HG02885 (cell line): ENCODE measurements around the gene CYFIP2.

ENCODE experiments used
- ATAC-seq: cut with Tn5 transposase; IDR thresholded peaks from one replicate; pipeline ENCODE4 v1.9.1; 2021; ENCODE audit warnings: mild to moderate bottlenecking; ENCODE audit not compliant: unreplicated experiment, poor library complexity

CYFIP2 gene

GRCh38 chr5:157253547-157253946, 12.4 kb upstream of the CYFIP2 start:
- ATAC-seq = peak; percentile 56

DNA sequence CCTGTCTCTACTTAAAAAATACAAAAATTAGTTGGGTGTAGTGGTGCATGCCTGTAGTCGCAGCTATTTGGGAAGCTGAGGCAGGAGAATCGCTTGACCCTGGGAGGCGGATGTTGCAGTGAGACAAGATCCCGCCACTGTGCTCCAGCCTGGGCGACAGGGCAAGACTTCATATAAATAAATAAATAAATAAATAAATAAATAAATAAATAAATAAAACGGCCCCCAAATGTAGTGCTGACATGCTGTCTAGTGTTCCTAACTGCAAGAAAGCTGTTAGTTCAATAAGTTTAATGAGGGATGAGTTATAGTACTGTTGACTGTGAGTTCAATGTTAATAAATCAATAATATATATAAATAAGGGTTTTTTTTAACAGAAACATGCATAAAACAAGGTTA, 7.5 kb upstream of the CYFIP2 start:
- ATAC-seq = no peak

DNA sequence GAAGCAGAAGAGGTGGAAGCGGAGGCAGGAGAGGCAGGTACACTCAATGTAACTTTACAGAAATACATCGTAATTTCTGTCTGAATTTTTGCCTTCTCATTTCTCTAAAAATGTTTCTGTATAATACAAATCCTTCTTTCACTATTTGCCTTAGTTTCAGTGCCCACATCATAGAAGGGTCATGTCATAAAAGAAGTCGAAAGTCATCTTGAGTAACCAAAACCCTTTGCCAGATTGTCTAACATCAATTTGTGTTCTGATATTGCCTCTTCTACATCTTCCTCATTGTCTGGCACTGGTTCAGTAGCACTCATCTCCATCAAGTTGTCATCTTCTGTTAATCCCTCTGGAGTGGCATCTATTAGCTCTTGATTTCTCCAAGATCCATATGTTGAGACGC, 6.2 kb upstream of the CYFIP2 start:
- no peak for ATAC-seq

DNA sequence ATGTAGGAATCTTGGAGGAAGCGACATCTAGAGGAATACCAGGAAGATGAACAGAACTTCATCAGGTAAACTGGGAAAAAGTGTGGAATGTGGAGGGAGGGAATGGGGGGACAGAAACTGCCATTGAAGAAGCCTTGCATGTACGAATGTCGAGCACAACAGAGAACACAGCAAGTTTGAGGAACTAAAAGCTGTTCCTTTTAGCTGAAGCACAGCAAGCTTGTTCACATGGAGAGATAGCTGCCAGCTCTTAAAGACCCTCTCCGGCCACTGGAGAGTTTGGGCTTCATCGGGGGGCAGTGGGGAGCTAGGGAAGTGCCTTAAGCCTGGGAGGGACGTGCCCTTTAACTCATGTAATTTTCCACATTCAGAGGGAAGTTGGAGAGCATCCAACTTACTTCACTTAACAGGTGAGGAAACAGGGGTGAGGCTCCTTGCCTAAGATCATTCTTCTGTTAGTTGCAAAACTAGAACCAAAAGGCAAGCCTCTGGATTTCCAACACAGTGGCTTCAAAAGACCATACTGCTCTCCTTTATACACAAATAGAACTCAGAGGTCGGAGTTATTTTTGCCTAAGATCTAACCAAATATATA, 2.3 kb upstream of the CYFIP2 start:
- ATAC-seq = no peak

GRCh38 chr5:157266286-157267007, 524 bp downstream of the CYFIP2 start:
- ATAC-seq = peak; percentile 46

DNA sequence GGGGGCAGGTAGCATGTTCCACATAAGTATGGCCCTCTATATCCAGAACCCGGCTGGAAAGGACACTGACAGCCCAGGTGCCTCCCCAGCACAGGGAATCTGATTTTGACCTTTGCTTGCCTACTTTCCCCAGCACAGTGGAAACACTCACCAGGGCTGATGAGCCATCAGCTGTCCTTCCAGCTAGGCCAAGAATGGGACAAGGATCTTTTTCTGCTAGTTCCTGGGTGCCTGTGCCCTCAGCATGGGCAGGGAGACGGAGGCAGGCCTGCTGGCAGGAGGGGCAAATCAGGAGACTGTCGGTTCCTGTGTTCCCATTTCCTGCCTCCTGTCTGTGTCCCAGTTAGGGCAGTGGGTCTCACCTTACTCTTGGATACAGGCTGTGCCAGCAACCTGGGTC, 1.1 kb downstream of the CYFIP2 start:
- no peak for ATAC-seq

DNA sequence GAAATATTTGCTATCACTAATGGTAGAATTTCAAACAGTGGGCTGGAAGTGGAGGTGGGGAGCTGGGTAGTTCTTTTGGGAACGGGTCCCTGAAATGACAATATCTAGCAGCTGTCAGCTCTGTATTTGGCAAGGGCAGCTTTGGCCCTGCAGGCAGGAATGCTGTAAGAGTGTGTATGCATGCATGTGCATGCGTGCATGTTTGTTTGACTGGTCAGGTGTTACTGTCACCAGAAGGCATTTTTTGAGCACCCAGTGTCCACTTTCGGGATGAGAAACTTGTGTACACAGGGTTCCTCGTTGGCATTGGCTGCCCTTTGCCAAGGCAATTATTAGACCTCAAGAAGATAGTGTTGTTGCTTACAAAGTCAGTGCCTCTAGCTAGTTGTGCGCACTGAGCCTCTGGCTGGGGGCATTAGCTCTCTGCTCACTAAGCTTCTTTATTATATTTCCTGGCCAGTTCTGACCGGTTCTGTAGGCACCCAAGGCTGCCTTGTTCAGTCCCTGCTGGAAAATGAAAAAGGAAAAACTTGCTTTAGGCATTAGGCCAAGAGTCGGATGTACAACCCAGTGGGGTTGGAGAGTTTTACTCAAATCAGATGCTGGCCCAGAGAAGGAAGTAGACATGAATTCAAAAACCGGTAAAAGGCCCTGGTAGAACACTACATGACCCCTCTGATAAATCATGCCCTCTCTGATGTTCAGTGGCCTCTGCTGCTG, 2.0 kb downstream of the CYFIP2 start:
- ATAC-seq = no peak

GRCh38 chr5:157269165-157269671, 3.3 kb downstream of the CYFIP2 start:
- no peak for ATAC-seq

GRCh38 chr5:157269761-157270272, 3.9 kb downstream of the CYFIP2 start:
- ATAC-seq = no peak

GRCh38 chr5:157270771-157271170, 4.8 kb downstream of the CYFIP2 start:
- ATAC-seq = no peak

- ATAC-seq = peak; percentile 81
Observed at GRCh38 chr5:157271740-157272271, 5.9 kb downstream of the CYFIP2 start.

DNA sequence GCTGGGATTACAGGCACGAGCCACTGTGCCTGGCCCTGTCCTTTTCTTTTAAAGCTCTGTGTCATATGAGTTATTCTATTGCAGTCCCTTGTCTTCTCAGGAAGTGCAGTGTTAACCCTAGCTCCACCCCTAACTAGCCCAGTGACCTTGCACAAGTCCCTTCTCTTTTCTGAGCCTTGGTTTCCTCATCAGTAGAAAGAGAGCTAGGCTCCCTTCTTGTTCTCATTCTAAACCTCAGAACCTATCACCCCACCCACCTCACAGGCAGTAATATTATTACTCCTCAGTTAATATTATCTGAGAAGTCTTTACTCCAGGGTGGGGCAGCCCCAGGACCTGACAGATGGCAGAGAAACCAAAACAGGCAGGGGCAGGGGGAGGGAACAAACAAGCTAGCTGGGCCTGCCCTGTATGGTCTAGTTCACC, 7.2 kb downstream of the CYFIP2 start:
- ATAC-seq = peak; percentile 64

- ATAC-seq = no peak
Observed at GRCh38 chr5:157275403-157275802, 9.5 kb downstream of the CYFIP2 start.

- no peak for ATAC-seq
Observed at GRCh38 chr5:157278319-157279037, 12.6 kb downstream of the CYFIP2 start.

GRCh38 chr5:157279605-157280239, 13.8 kb downstream of the CYFIP2 start:
- no peak for ATAC-seq

GRCh38 chr5:157280927-157281326, 15.0 kb downstream of the CYFIP2 start:
- no peak for ATAC-seq

GRCh38 chr5:157282150-157282549, 16.2 kb downstream of the CYFIP2 start:
- no peak for ATAC-seq

DNA sequence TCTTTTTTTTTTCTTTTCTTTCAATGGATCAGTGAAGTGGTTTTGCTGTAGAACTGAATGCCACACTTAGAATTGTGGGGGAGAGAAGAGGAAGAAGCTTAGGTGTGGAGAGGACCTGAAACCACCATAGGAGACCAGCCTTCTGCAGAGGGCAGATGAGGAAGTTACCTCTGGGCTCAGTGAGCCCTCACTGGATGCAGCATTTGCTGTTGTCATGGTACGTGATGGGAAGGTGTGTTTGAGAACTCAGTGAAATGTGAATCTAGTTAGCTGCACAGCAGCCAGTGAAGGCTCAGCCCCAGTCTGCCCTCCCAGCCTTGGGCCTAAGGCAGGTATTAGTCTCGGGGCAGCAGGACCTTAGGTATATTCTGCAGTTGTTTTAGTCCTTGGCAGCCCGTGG, 17.5 kb downstream of the CYFIP2 start:
- peak; percentile 100 for ATAC-seq

GRCh38 chr5:157284458-157285212, 18.7 kb downstream of the CYFIP2 start:
- ATAC-seq = no peak
